ENCODE results near the gene EMC1.
"Not testable (repeated sequence)": the region's sequence is repeated elsewhere in the genome, so short reads cannot be mapped to it uniquely, and the experiment has no call there.

Gene EMC1

GRCh38 chr1:19190468-19190867 lies 60.9 kb downstream of the EMC1 start:
- no peak overlapping the region for H3K4me3 ChIP-seq (ENCODE audit: low read length)
- no peak for DNase-seq (ENCODE audit: low read depth, low spot score)
- no peaks in the 10 kb centered on the region for H3K27me3 ChIP-seq (ENCODE audit: control insufficient read depth, insufficient read depth, low read length)
- H3K27ac ChIP-seq (ENCODE audit: low read length), result no peak overlapping the region
- WGBS (ENCODE audit: insufficient coverage, insufficient read length), result 100% methylated on average over 1 of the region's 4 CpGs
- no peaks in the 10 kb centered on the region for H3K4me1 ChIP-seq (ENCODE audit: control insufficient read depth, insufficient read depth, low read length)
- H3K9me3 ChIP-seq (ENCODE audit: control insufficient read depth, insufficient read depth, low read length), result no peaks in the 10 kb centered on the region
- H3K36me3 ChIP-seq (ENCODE audit: control insufficient read depth, insufficient read depth, low read length), result peaks cover 20% of the 10 kb centered on the region; the same call in 1 of the 2 replicates

GRCh38 chr1:19189270-19189669 lies 62.1 kb downstream of the EMC1 start:
- DNase-seq (ENCODE audit: low read depth, low spot score), result no peak
- Histone ChIP-seq H3K27me3 (ENCODE audit: control insufficient read depth, insufficient read depth, low read length) (no peaks in the 10 kb centered on the region), H3K4me1 (ENCODE audit: control insufficient read depth, insufficient read depth, low read length) (no peaks in the 10 kb centered on the region), H3K36me3 (ENCODE audit: control insufficient read depth, insufficient read depth, low read length) (peaks cover 20% of the 10 kb centered on the region; the same call in 1 of the 2 replicates), H3K9me3 (ENCODE audit: control insufficient read depth, insufficient read depth, low read length) (no peaks in the 10 kb centered on the region), H3K27ac (ENCODE audit: low read length) (no peak overlapping the region), H3K4me3 (ENCODE audit: low read length) (no peak overlapping the region)
- no CpG with 5 or more reads among the region's 3 CpGs for WGBS (ENCODE audit: insufficient coverage, insufficient read length)

GRCh38 chr1:19187852-19188251 lies 63.5 kb downstream of the EMC1 start:
- Histone ChIP-seq H3K4me3 (ENCODE audit: low read length) (no peak overlapping the region), H3K9me3 (ENCODE audit: control insufficient read depth, insufficient read depth, low read length) (no peaks in the 10 kb centered on the region), H3K27ac (ENCODE audit: low read length) (no peak overlapping the region), H3K27me3 (ENCODE audit: control insufficient read depth, insufficient read depth, low read length) (no peaks in the 10 kb centered on the region), H3K36me3 (ENCODE audit: control insufficient read depth, insufficient read depth, low read length) (peaks cover 17% of the 10 kb centered on the region; the same call in 1 of the 2 replicates), H3K4me1 (ENCODE audit: control insufficient read depth, insufficient read depth, low read length) (no peaks in the 10 kb centered on the region)
- DNase-seq (ENCODE audit: low read depth, low spot score), result no peak

- Histone ChIP-seq H3K27ac (ENCODE audit: low read length) (no peak overlapping the region), H3K36me3 (ENCODE audit: control insufficient read depth, insufficient read depth, low read length) (peaks cover 21% of the 10 kb centered on the region; the same call in 1 of the 2 replicates), H3K4me1 (ENCODE audit: control insufficient read depth, insufficient read depth, low read length) (no peaks in the 10 kb centered on the region), H3K27me3 (ENCODE audit: control insufficient read depth, insufficient read depth, low read length) (no peaks in the 10 kb centered on the region), H3K9me3 (ENCODE audit: control insufficient read depth, insufficient read depth, low read length) (no peaks in the 10 kb centered on the region), H3K4me3 (ENCODE audit: low read length) (no peak overlapping the region)
- no peak for DNase-seq (ENCODE audit: low read depth, low spot score)
- no CpG with 5 or more reads among the region's 2 CpGs for WGBS (ENCODE audit: insufficient coverage, insufficient read length)
Measured at GRCh38 chr1:19186001-19186400, 65.3 kb downstream of the EMC1 start.

GRCh38 chr1:19182223-19182622 lies 69.1 kb downstream of the EMC1 start:
- H3K4me3 ChIP-seq (ENCODE audit: low read length), result no peak overlapping the region
- no peak overlapping the region for H3K27ac ChIP-seq (ENCODE audit: low read length)
- no peaks in the 10 kb centered on the region for H3K27me3 ChIP-seq (ENCODE audit: control insufficient read depth, insufficient read depth, low read length)
- no peaks in the 10 kb centered on the region for H3K4me1 ChIP-seq (ENCODE audit: control insufficient read depth, insufficient read depth, low read length)
- WGBS (ENCODE audit: insufficient coverage, insufficient read length), result no CpG with 5 or more reads among the region's 5 CpGs
- no peaks in the 10 kb centered on the region for H3K9me3 ChIP-seq (ENCODE audit: control insufficient read depth, insufficient read depth, low read length)
- DNase-seq (ENCODE audit: low read depth, low spot score), result no peak
- peaks cover 33% of the 10 kb centered on the region; the same call in 1 of the 2 replicates for H3K36me3 ChIP-seq (ENCODE audit: control insufficient read depth, insufficient read depth, low read length)

GRCh38 chr1:19180265-19180657 lies 71.1 kb downstream of the EMC1 start:
- DNase-seq (ENCODE audit: low read depth, low spot score); H3K4me1 ChIP-seq (ENCODE audit: control insufficient read depth, insufficient read depth, low read length); H3K27me3 ChIP-seq (ENCODE audit: control insufficient read depth, insufficient read depth, low read length); H3K9me3 ChIP-seq (ENCODE audit: control insufficient read depth, insufficient read depth, low read length); H3K4me3 ChIP-seq (ENCODE audit: low read length); H3K27ac ChIP-seq (ENCODE audit: low read length): not testable (repeated sequence)
- H3K36me3 ChIP-seq (ENCODE audit: control insufficient read depth, insufficient read depth, low read length), result peaks cover 35% of the 10 kb centered on the region
- no CpG with 5 or more reads among the region's 8 CpGs for WGBS (ENCODE audit: insufficient coverage, insufficient read length)

- H3K36me3 ChIP-seq (ENCODE audit: control insufficient read depth, insufficient read depth, low read length), result peaks cover 37% of the 10 kb centered on the region
- H3K4me3 ChIP-seq (ENCODE audit: low read length), result no peak overlapping the region
- no peak for DNase-seq (ENCODE audit: low read depth, low spot score)
- no peak overlapping the region for H3K27ac ChIP-seq (ENCODE audit: low read length)
- no peaks in the 10 kb centered on the region for H3K27me3 ChIP-seq (ENCODE audit: control insufficient read depth, insufficient read depth, low read length)
- WGBS (ENCODE audit: insufficient coverage, insufficient read length), result no CpG with 5 or more reads among the region's 8 CpGs
- H3K9me3 ChIP-seq (ENCODE audit: control insufficient read depth, insufficient read depth, low read length), result no peaks in the 10 kb centered on the region
- H3K4me1 ChIP-seq (ENCODE audit: control insufficient read depth, insufficient read depth, low read length), result no peaks in the 10 kb centered on the region
Measured at GRCh38 chr1:19179597-19180264, 71.6 kb downstream of the EMC1 start.

- WGBS (ENCODE audit: insufficient coverage, insufficient read length), result no CpG with 5 or more reads among the region's 5 CpGs
- Histone ChIP-seq H3K27me3 (ENCODE audit: control insufficient read depth, insufficient read depth, low read length) (no peaks in the 10 kb centered on the region), H3K9me3 (ENCODE audit: control insufficient read depth, insufficient read depth, low read length) (no peaks in the 10 kb centered on the region), H3K4me3 (ENCODE audit: low read length) (no peak overlapping the region), H3K27ac (ENCODE audit: low read length) (no peak overlapping the region), H3K36me3 (ENCODE audit: control insufficient read depth, insufficient read depth, low read length) (peaks cover 37% of the 10 kb centered on the region), H3K4me1 (ENCODE audit: control insufficient read depth, insufficient read depth, low read length) (no peaks in the 10 kb centered on the region)
- DNase-seq (ENCODE audit: low read depth, low spot score), result no peak
Measured at GRCh38 chr1:19178734-19179398, 72.5 kb downstream of the EMC1 start.

- no peak overlapping the region for H3K27ac ChIP-seq (ENCODE audit: low read length)
- peaks cover 40% of the 10 kb centered on the region for H3K36me3 ChIP-seq (ENCODE audit: control insufficient read depth, insufficient read depth, low read length)
- WGBS (ENCODE audit: insufficient coverage, insufficient read length), result no CpG with 5 or more reads among the region's 2 CpGs
- H3K4me3 ChIP-seq (ENCODE audit: low read length), result no peak overlapping the region
- H3K4me1 ChIP-seq (ENCODE audit: control insufficient read depth, insufficient read depth, low read length), result no peaks in the 10 kb centered on the region
- no peaks in the 10 kb centered on the region for H3K9me3 ChIP-seq (ENCODE audit: control insufficient read depth, insufficient read depth, low read length)
- no peaks in the 10 kb centered on the region for H3K27me3 ChIP-seq (ENCODE audit: control insufficient read depth, insufficient read depth, low read length)
- no peak for DNase-seq (ENCODE audit: low read depth, low spot score)
Measured at GRCh38 chr1:19177811-19178210, 73.5 kb downstream of the EMC1 start.

- H3K27ac ChIP-seq (ENCODE audit: low read length), result no peak overlapping the region
- H3K4me1 ChIP-seq (ENCODE audit: control insufficient read depth, insufficient read depth, low read length), result no peaks in the 10 kb centered on the region
- H3K27me3 ChIP-seq (ENCODE audit: control insufficient read depth, insufficient read depth, low read length), result no peaks in the 10 kb centered on the region
- DNase-seq (ENCODE audit: low read depth, low spot score), result no peak
- no peak overlapping the region for H3K4me3 ChIP-seq (ENCODE audit: low read length)
- H3K9me3 ChIP-seq (ENCODE audit: control insufficient read depth, insufficient read depth, low read length), result no peaks in the 10 kb centered on the region
- WGBS (ENCODE audit: insufficient coverage, insufficient read length), result no CpG with 5 or more reads among the region's 2 CpGs
- peaks cover 32% of the 10 kb centered on the region for H3K36me3 ChIP-seq (ENCODE audit: control insufficient read depth, insufficient read depth, low read length)
Measured at GRCh38 chr1:19169642-19170041, 81.7 kb downstream of the EMC1 start.

GRCh38 chr1:19167140-19167539 lies 84.2 kb downstream of the EMC1 start:
- Histone ChIP-seq H3K4me1 (ENCODE audit: control insufficient read depth, insufficient read depth, low read length) (no peaks in the 10 kb centered on the region), H3K27ac (ENCODE audit: low read length) (no peak overlapping the region), H3K27me3 (ENCODE audit: control insufficient read depth, insufficient read depth, low read length) (no peaks in the 10 kb centered on the region), H3K36me3 (ENCODE audit: control insufficient read depth, insufficient read depth, low read length) (peaks cover 30% of the 10 kb centered on the region), H3K9me3 (ENCODE audit: control insufficient read depth, insufficient read depth, low read length) (no peaks in the 10 kb centered on the region), H3K4me3 (ENCODE audit: low read length) (no peak overlapping the region)
- 100% methylated on average over 1 of the region's 6 CpGs for WGBS (ENCODE audit: insufficient coverage, insufficient read length)
- no peak for DNase-seq (ENCODE audit: low read depth, low spot score)
